GM18907 (cell line): Measurements from ENCODE around the gene SEMA3D.

ENCODE experiments used
- ATAC-seq: cut with Tn5 transposase; IDR thresholded peaks from one replicate; pipeline ENCODE4 v1.9.1; 2021; ENCODE audit warnings: mild to moderate bottlenecking, moderate library complexity; ENCODE audit not compliant: unreplicated experiment

SEMA3D gene

DNA sequence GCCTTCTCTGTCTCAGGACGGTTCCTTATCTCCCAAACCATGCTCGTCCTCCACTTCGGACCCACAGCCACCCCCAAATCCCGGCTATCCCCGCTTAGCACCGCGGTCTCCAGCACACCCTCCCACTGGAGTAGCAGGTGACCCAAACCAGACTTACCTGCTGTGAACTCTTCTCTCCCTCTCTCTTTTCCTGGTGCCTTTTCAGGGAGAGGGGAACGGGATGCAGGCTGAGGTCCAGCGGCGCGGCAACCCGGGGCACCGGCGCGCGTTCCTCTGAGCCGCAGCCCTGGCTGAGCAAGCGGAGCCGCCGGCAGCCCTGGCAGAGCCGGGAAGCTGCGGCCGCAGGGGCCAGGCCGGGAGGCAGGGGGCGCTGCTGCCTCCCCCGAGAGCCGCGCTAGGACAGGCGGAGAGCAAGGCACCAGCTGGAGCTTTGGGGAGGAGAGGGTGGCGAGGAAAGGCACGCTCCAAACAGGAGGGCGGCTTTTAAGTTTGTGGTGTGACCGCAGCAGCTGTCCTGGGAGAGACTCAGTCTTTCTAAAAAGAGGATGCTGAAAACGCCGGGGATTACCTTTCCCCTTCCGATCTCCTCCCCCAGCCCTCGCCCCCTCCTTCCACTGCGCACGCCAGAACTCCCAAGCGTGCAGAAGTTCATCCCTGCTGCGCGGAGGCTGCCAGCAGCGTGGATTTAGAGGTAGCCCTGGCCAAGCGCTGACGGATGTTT lies at the start of gene SEMA3D:
Gene SEMA3D (minus strand): TSS at position 536 of the 721 bp plus-strand sequence. CDS start 65,165 bp downstream, outside the sequence.
- ATAC-seq: peak; percentile 98

- ATAC-seq: no peak
Measured at GRCh38 chr7:85234730-85235129, 47.9 kb upstream of the SEMA3D start.

DNA sequence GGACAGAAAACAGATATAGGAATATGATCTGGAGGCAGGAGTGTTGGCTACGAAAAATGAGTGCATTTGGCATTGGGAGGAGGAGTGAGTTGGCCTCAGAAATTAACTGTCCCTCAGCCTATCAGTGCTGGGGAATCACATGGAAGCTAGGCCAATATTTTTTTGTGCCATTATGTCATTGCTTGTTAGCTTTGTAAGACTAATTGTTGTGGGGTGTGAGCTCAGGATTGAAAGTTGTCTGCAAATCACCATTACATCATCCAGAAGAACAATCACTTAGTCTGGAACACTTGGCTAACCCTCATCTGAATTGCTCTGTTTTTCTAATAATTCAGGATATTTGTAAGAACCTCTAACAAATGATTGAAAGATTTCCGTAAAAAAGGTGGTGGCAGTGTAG lies 45.2 kb upstream of the SEMA3D start:
- no peak for ATAC-seq

DNA sequence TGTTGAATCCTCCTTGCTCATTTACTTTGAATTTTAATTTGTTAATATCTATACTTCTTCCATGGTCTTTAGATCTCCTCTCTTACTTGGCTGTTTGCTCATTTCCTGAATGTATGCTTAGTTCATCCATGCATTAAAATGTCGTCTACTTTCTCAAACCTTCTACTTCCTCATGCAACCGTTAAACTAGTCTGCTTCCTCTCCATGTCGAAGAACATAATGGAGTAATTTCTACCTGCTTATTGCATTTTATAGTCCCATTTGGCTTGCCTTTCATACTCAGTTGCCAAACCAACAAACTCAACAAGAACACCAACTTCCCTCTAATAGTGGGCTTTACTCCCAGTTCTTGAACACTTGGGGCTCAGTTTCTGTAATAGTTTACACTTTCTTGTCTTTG lies 43.8 kb upstream of the SEMA3D start:
- peak; percentile 46 for ATAC-seq

- no peak for ATAC-seq
Measured at GRCh38 chr7:85229544-85229943, 42.7 kb upstream of the SEMA3D start.

- ATAC-seq: no peak
Measured at GRCh38 chr7:85226361-85227085, 39.7 kb upstream of the SEMA3D start.

- ATAC-seq: no peak
Measured at GRCh38 chr7:85224171-85224570, 37.3 kb upstream of the SEMA3D start.

GRCh38 chr7:85222522-85222921 lies 35.7 kb upstream of the SEMA3D start:
- no peak for ATAC-seq

DNA sequence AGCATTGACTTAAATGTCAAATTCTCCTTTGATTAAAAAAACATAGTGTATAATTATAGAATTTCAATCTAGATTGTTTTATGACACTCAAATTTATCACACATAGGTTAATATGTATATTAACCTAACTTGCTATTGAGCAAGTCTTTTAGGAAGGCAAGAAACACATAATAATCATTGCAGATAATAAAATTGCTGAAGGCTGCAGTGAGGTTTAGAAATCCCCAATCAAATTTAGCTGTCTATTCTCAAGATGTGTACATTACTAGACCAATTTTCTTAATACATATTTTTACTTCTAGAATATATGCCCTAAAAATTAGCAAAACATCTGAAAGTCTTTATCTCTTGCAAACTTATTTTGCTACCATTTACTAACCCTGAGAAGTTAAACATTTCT lies 34.9 kb upstream of the SEMA3D start:
- no peak for ATAC-seq

- no peak for ATAC-seq
Measured at GRCh38 chr7:85220651-85221050, 33.8 kb upstream of the SEMA3D start.

- no peak for ATAC-seq
Measured at GRCh38 chr7:85220023-85220422, 33.2 kb upstream of the SEMA3D start.

- ATAC-seq: no peak
Measured at GRCh38 chr7:85217085-85217484, 30.2 kb upstream of the SEMA3D start.

DNA sequence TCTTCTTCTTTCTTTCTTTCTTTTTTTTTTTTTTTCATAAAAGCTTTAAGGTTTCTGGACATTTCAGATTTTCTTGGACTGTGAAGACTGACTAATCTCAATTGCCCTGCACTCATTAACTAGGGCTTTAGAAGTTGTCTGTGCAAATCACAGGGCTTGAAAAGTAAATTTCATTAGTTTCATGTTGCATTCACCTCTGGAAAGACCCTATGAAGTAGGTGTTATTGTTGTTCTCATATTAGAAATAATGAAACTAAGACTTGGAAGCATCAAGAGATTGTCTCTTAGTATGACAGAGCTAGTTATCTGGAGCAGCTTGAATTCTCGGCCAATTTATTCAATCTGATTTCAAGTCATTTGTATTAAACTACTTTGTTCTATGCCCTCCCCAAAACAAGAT lies 28.2 kb upstream of the SEMA3D start:
- ATAC-seq: peak; percentile 98

- ATAC-seq: no peak
Measured at GRCh38 chr7:85213500-85213899, 26.6 kb upstream of the SEMA3D start.

DNA sequence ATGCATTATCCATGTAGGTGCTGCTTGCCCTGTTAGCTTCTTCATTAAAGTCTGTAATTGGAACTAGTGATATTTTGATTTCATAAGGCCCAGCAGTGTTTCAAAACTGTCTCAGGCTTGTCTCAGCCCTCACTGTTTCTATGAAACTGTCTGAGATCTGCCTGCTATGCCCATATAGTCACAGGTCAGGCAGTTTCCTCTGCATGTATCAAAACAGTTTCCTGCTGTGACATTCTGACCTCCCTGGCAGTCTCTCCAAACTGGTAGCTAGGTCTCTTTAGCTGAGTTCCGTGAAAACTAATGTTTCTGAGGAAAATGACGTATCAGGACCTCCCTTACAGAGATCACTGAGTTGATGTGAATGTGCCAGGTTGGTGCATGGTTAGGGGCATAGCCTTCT lies 18.9 kb upstream of the SEMA3D start:
- ATAC-seq: no peak

- ATAC-seq: no peak
Measured at GRCh38 chr7:85204496-85204895, 17.6 kb upstream of the SEMA3D start.

GRCh38 chr7:85204061-85204460 lies 17.2 kb upstream of the SEMA3D start:
- ATAC-seq: no peak

DNA sequence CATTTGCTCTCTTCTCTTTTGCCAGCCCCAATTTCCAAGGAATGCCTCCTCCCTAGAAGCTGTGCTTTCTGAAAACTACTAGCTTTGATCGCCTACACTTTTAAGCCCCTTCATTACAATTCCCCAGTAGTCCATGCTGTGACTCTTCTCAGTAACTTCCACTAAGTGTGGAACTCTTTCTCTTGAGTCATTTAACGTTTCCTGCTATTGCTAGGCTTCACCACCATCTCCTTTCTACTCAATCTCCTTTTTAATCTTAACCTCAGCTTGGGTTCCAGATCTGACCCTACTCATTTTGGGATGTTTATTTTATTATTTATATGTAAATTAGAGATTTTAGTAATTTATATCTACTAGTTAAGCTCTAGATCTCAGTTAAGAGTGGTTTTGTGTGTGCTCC lies 14.4 kb upstream of the SEMA3D start:
- ATAC-seq: no peak

DNA sequence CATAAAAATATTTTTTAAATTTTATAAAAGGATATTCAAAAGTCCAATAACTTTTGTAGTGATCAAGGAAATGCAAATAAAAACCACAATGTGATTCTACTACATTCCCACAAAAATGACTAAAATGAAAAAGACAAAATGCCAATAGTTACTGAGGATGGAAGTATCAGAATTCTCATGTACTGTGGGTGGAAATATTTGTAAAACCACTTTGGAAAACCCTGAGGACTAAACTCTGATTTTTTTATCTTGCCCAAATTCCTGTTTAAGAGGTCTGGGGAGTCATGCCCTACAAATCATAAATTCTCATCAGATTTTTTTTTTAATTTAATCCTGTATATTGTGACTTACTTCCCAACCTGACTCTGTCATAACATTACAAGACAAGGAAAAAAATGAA lies 9.8 kb upstream of the SEMA3D start:
- no peak for ATAC-seq

DNA sequence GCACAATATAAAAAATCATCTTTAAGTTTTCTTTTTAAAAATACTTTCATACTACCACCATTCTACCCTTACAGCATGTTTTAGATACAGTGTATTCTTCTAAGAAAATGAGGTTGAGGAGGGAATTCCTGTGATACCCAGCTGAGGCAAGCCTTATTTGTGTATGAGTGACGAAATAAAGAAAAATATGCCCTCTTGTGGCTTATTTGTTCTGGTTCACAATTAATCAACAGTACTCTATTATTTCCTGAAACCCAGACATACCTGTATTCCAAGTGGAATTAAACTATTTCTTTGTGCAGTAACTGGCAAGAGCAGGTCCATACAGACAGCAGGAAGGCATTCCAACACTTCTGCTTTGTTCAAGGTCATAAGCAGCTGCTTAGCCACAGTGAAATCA lies 4.5 kb upstream of the SEMA3D start:
- ATAC-seq: no peak

DNA sequence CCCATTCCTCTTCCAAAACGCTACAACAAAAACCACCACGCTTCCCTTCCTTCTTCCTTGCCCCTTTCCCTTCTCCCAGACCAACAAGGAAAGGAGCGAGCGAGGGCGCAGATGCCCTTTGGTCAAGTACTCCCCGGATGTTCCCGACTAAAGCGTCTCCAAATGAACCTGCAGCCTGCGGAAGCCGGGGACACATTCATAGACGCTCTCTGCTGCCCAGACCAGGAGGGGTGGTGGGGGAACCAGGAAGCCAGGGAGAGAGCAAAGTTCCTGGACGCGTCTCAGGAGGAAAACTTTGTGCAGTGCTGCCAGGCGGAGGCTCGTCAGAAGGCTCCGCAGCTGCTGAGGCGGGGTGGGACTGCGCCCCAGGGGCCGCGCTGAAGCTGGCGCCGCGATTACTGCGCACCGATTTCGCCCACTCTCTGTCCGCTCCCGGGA lies 754 bp downstream of the SEMA3D start:
- peak; percentile 58 for ATAC-seq

GRCh38 chr7:85185424-85186082 lies 1.3 kb downstream of the SEMA3D start:
- no peak for ATAC-seq
